ENCODE measurements around the gene NPTN. TPM values are rescaled to one million over a fixed set of nuclear protein-coding genes. Genes with fewer than 3 reads are reported as not detected.

The NPTN gene
- total and polyA plus RNA-seq, 9 of the 15 experiments (the other 6 are each of a cell fraction or from before 2014, with no cell fraction given), result 9.6 to 48.5 (median 21.7) TPM

GRCh38 chr15:73584699-73585420 is 48.3 kb downstream of the NPTN start (continued):
- TF ChIP-seq, protein P1, sequence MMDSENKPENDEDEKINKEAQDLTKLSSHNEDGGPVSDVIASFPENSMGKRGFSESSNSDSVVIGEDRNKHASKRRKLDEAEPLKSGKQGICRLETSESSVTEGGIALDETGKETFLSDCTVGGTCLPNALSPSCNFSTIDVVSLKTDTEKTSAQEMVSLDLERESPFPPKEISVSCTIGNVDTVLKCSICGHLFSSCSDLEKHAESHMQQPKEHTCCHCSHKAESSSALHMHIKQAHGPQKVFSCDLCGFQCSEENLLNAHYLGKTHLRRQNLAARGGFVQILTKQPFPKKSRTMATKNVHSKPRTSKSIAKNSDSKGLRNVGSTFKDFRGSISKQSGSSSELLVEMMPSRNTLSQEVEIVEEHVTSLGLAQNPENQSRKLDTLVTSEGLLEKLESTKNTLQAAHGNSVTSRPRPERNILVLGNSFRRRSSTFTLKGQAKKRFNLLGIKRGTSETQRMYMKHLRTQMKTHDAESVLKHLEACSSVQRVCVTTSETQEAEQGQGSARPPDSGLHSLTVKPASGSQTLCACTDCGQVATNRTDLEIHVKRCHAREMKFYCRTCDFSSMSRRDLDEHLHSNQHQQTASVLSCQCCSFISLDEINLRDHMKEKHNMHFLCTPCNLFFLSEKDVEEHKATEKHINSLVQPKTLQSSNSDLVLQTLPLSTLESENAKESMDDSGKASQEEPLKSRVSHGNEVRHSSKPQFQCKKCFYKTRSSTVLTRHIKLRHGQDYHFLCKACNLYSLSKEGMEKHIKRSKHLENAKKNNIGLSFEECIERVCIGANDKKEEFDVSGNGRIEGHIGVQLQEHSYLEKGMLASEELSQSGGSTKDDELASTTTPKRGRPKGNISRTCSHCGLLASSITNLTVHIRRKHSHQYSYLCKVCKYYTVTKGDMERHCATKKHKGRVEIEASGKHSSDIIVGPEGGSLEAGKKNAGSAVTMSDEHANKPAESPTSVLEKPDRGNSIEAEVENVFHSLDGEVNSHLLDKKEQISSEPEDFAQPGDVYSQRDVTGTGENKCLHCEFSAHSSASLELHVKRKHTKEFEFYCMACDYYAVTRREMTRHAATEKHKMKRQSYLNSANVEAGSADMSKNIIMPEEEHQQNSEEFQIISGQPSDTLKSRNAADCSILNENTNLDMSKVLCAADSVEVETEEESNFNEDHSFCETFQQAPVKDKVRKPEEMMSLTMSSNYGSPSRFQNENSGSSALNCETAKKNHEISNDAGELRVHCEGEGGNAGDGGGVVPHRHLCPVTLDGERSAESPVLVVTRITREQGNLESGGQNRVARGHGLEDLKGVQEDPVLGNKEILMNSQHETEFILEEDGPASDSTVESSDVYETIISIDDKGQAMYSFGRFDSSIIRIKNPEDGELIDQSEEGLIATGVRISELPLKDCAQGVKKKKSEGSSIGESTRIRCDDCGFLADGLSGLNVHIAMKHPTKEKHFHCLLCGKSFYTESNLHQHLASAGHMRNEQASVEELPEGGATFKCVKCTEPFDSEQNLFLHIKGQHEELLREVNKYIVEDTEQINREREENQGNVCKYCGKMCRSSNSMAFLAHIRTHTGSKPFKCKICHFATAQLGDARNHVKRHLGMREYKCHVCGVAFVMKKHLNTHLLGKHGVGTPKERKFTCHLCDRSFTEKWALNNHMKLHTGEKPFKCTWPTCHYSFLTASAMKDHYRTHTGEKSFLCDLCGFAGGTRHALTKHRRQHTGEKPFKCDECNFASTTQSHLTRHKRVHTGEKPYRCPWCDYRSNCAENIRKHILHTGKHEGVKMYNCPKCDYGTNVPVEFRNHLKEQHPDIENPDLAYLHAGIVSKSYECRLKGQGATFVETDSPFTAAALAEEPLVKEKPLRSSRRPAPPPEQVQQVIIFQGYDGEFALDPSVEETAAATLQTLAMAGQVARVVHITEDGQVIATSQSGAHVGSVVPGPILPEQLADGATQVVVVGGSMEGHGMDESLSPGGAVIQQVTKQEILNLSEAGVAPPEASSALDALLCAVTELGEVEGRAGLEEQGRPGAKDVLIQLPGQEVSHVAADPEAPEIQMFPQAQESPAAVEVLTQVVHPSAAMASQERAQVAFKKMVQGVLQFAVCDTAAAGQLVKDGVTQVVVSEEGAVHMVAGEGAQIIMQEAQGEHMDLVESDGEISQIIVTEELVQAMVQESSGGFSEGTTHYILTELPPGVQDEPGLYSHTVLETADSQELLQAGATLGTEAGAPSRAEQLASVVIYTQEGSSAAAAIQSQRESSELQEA (IDR thresholded peaks at IDR 0.05; ENCODE audit: low read depth), result no peak
- 0 out of 2 replicates have a peak, but pooled peaks have one; percentile 15 for TF ChIP-seq ARID1B (IDR thresholded peaks at IDR 0.05)
- no peak for TF ChIP-seq CCAR2 (IDR thresholded peaks at IDR 0.05; ENCODE audit: low read depth, low read length)
- TF ChIP-seq NFE2 (IDR thresholded peaks at IDR 0.05; ENCODE audit: low read depth), result peak; percentile 67
- TF ChIP-seq C11orf30 (IDR thresholded peaks at IDR 0.05; ENCODE audit: low read depth), result peak; percentile 65
